ENCODE data around the gene FAM228B. TPM values are rescaled to one million over a fixed set of nuclear protein-coding genes. Genes with fewer than 3 reads are reported as not detected.

The FAM228B gene
- total and polyA plus RNA-seq, 2 donors (not counting 1 experiment from before 2014, with no cell fraction given), result 9.8 to 47.2 TPM

DNA sequence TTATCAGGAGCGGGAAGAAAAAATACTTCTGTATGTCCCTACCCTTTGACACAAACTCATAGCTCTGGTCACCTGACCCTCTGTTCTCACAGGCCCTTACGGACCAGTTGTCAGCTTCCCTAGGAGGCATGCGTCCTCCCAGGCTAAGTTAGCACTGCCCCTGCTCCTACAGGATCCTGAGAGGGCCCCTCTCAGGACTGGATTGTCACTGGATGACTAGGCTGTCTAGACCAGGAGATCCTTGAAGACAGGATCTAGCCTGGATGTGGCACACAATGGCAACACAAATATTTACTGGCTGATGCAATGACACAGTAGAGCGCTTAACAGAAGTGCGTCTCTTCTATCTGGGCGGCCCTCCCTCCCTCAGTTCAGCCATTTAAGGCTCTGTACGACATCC is 59.2 kb downstream of the FAM228B start:
- H3K79me2 ChIP-seq (ENCODE audit: control insufficient read depth, insufficient read depth, low read length), result no peaks in the 10 kb centered on the region
- no peaks in the 10 kb centered on the region for H3K4me1 Mint-ChIP-seq

More for the DNA sequence above, 59.2 kb downstream of the FAM228B start:
- no peak overlapping the region for H3K4me3 ChIP-seq (ENCODE audit: control extremely low read depth in 1 of 5, extremely low read depth in 1 of 5, insufficient read depth in 1 of 5, low read depth in 2 of 5, low read length in 4 of 5)
- CTCF ChIA-PET, result interaction anchor here (0.6 kb wide), 1 partner anchor 358 kb away, joined by 3 read pairs; no protein-coding TSS in a partner anchor
- H3K4me2 ChIP-seq (replicated peaks; ENCODE audit: low read depth, low read length, poor library complexity, severe bottlenecking), result no peak overlapping the region
- Mint-ChIP-seq H3K9me3 (ENCODE audit: insufficient read depth) (no peaks in the 10 kb centered on the region), H3K4me3 (no peak overlapping the region), H3K27me3 (no peaks in the 10 kb centered on the region), H3K27ac (no peak overlapping the region)
- intact Hi-C loops (cut with micrococcal nuclease), result no loop called here
- H3K9ac ChIP-seq (ENCODE audit: low read length), result no peak overlapping the region
- DNase-seq (no peak), ATAC-seq (ENCODE audit: low read depth) (no peak)
- no peaks in the 10 kb centered on the region for H4K20me1 ChIP-seq (ENCODE audit: control insufficient read depth, insufficient read depth, low read length, poor library complexity, severe bottlenecking)
- POLR2A ChIA-PET, result no interaction called here
- no peaks in the 10 kb centered on the region for H3K27me3 ChIP-seq (replicated peaks in 1 of 4; ENCODE audit: control extremely low read depth in 1 of 4, control insufficient read depth in 3 of 4, insufficient read depth in 4 of 4, low read length in 3 of 4)
- TF ChIP-seq CTCF (IDR thresholded peaks at IDR 0.05), result no peak
- H3K36me3 ChIP-seq (replicated peaks in 1 of 2; ENCODE audit: control extremely low read depth in 1 of 2, control insufficient read depth in 1 of 2, extremely low read depth in 1 of 2, insufficient read depth in 2 of 2, low read length in 1 of 2), result no peaks in the 10 kb centered on the region
- H3K4me1 ChIP-seq (ENCODE audit: control insufficient read depth in 2 of 2, insufficient read depth in 2 of 2, low read length in 2 of 2), result no peaks in the 10 kb centered on the region
- no peaks in the 10 kb centered on the region for H3K9me3 ChIP-seq (ENCODE audit: control extremely low read depth in 1 of 3, control insufficient read depth in 2 of 3, insufficient read depth in 1 of 3, low read length in 2 of 3)
- H3K27ac ChIP-seq (ENCODE audit: low read length in 2 of 2), result no peak overlapping the region
- no peak overlapping the region for H2AFZ ChIP-seq (ENCODE audit: insufficient read depth, low read depth, low read length, poor library complexity, severe bottlenecking)
- WGBS (ENCODE audit: insufficient coverage), result 96% methylated on average over 3 of the region's 7 CpGs

Data from B cell (primary cell).